ENCODE data around the gene KIRREL3. TPM values are rescaled to one million over a fixed set of nuclear protein-coding genes. Genes with fewer than 3 reads are reported as not detected.

KIRREL3 gene
- total and polyA plus RNA-seq, 9 of the 15 experiments (the other 6 are each of a cell fraction or from before 2014, with no cell fraction given): 0.04 to 0.10 TPM; not detected in 7

GRCh38 chr11:126888115-126888712 lies 112.4 kb downstream of the KIRREL3 start:
- WGBS (ENCODE audit: insufficient coverage, low coverage, missing lambda C conversion rate): 0% methylated on average over 7 of the region's 7 CpGs
- in situ Hi-C loops (cut with MboI): no loop called here
- POLR2A ChIA-PET: no interaction called here

GRCh38 chr11:126886636-126887035 lies 113.9 kb downstream of the KIRREL3 start:
- in situ Hi-C loops (cut with MboI) (no loop called here), intact Hi-C loops (cut with micrococcal nuclease) (no loop called here)
- 0% methylated on average over 1 of the region's 1 CpG for WGBS (ENCODE audit: insufficient coverage, low coverage, missing lambda C conversion rate)
- no peak for TF ChIP-seq GMEB1 (CRISPR knock-in tag; IDR thresholded peaks at IDR 0.05)
- TF ChIP-seq HSF4 (CRISPR knock-in tag; IDR thresholded peaks at IDR 0.05; ENCODE audit: borderline replicate concordance): no peak
- TF ChIP-seq MCM2 (IDR thresholded peaks at IDR 0.05; ENCODE audit: low read depth): no peak
- no peak for TF ChIP-seq ZNF512 (tag; IDR thresholded peaks at IDR 0.05)
- no peaks in the 10 kb centered on the region for H3K4me1 ChIP-seq (replicated peaks in 1 of 2; ENCODE audit: control insufficient read depth in 2 of 2, insufficient read depth in 2 of 2, low read length in 2 of 2)
- no peaks in the 10 kb centered on the region for H3K79me2 ChIP-seq (ENCODE audit: control insufficient read depth, insufficient read depth, low read length)
- no peak overlapping the region for H3K9ac ChIP-seq (ENCODE audit: insufficient read depth in 1 of 2, low read depth in 2 of 2, low read length in 2 of 2)
- no peaks in the 10 kb centered on the region for H4K20me1 ChIP-seq (replicated peaks; ENCODE audit: control insufficient read depth, insufficient read depth, low read length)
- H3K9me3 ChIP-seq (replicated peaks; ENCODE audit: control insufficient read depth, insufficient read depth, low read depth, low read length): no peaks in the 10 kb centered on the region
- no peaks in the 10 kb centered on the region for H3K9me1 ChIP-seq (ENCODE audit: control insufficient read depth, insufficient read depth, low read length)
- no peak overlapping the region for H3K4me2 ChIP-seq (ENCODE audit: insufficient read depth, low read length)
- peaks cover 0 to 3% of the 10 kb centered on the region in 2 experiments; a peak in 1 of 5 replicates for H3K27me3 ChIP-seq (ENCODE audit: control insufficient read depth in 2 of 2, insufficient read depth in 2 of 2, low read length in 2 of 2)
- H3K4me3 ChIP-seq: no peak overlapping the region
- ChIA-PET POLR2A (no interaction called here), CTCF (ENCODE audit: low intra/inter-chr PET ratio) (no interaction called here)
- FAIRE-seq: no peak
- H3K27ac ChIP-seq (ENCODE audit: extremely low read depth, low read depth, low read length): no peak overlapping the region
- DNase-seq (ENCODE audit: extremely low read depth in 1 of 4, low spot score in 3 of 4): no peak
- no peak overlapping the region for H2AFZ ChIP-seq (ENCODE audit: low read depth, low read length)
- no TSS peak for BruUV-seq (replicated peaks)
- H3K36me3 ChIP-seq (ENCODE audit: control insufficient read depth, insufficient read depth, low read length): no peaks in the 10 kb centered on the region
- no peak for ATAC-seq

More at GRCh38 chr11:126888115-126888712, 112.4 kb downstream of the KIRREL3 start:
- no peak overlapping the region for H3K4me3 ChIP-seq
- no peaks in the 10 kb centered on the region for H3K36me3 ChIP-seq (ENCODE audit: control insufficient read depth, insufficient read depth, low read length)
- CTCF ChIA-PET (ENCODE audit: low intra/inter-chr PET ratio): no interaction called here
- FAIRE-seq (no peak), ATAC-seq (no peak), DNase-seq (ENCODE audit: extremely low read depth in 1 of 4, low spot score in 3 of 4) (no peak)
- no peak overlapping the region for H3K9ac ChIP-seq (ENCODE audit: insufficient read depth in 1 of 2, low read depth in 2 of 2, low read length in 2 of 2)
- H3K79me2 ChIP-seq (ENCODE audit: control insufficient read depth, insufficient read depth, low read length): no peaks in the 10 kb centered on the region
- no peaks in the 10 kb centered on the region for H3K9me3 ChIP-seq (replicated peaks; ENCODE audit: control insufficient read depth, insufficient read depth, low read depth, low read length)
- no peak overlapping the region for H2AFZ ChIP-seq (ENCODE audit: low read depth, low read length)
- no peak overlapping the region for H3K27ac ChIP-seq (ENCODE audit: extremely low read depth, low read depth, low read length)
- no peaks in the 10 kb centered on the region for H3K9me1 ChIP-seq (ENCODE audit: control insufficient read depth, insufficient read depth, low read length)
- H3K4me1 ChIP-seq (replicated peaks in 1 of 2; ENCODE audit: control insufficient read depth in 2 of 2, insufficient read depth in 2 of 2, low read length in 2 of 2): no peaks in the 10 kb centered on the region
- no TSS peak for BruUV-seq (replicated peaks)
- H3K4me2 ChIP-seq (ENCODE audit: insufficient read depth, low read length): no peak overlapping the region
- TF ChIP-seq HDAC2 (IDR thresholded peaks at IDR 0.05) (no peak), ZNF212 (CRISPR knock-in tag; IDR thresholded peaks at IDR 0.05) (no peak)
- intact Hi-C loops (cut with micrococcal nuclease): no loop called here
- H4K20me1 ChIP-seq (replicated peaks; ENCODE audit: control insufficient read depth, insufficient read depth, low read length): no peaks in the 10 kb centered on the region
- peaks cover 0 to 3% of the 10 kb centered on the region in 2 experiments; a peak in 1 of 5 replicates for H3K27me3 ChIP-seq (ENCODE audit: control insufficient read depth in 2 of 2, insufficient read depth in 2 of 2, low read length in 2 of 2)

Measured in K562 (cell line).